NCI-H146 (cell line): ENCODE measurements around the gene AMACR.
A peak's percentile ranks its signal among the peaks of the same experiment; 100 is the strongest.
"Not testable (repeated sequence)": the region's sequence is repeated elsewhere in the genome, so short reads cannot be mapped to it uniquely, and the experiment has no call there.

Experiments used
- DNase-seq: peaks from one replicate; lab custom pipeline; 2025; lab: John Stamatoyannopoulos, UW

Gene AMACR

GRCh38 chr5:34037726-34038125 is 29.9 kb upstream of the AMACR start:
- DNase-seq, result no peak

- no peak for DNase-seq
Measured at GRCh38 chr5:34035756-34036155, 27.9 kb upstream of the AMACR start.

GRCh38 chr5:34034534-34035327 is 26.9 kb upstream of the AMACR start:
- no peak for DNase-seq

GRCh38 chr5:34031966-34032365 is 24.1 kb upstream of the AMACR start:
- no peak for DNase-seq

GRCh38 chr5:34031117-34031516 is 23.3 kb upstream of the AMACR start:
- DNase-seq, result no peak

GRCh38 chr5:34030585-34030984 is 22.7 kb upstream of the AMACR start:
- not testable (repeated sequence) for DNase-seq

GRCh38 chr5:34030048-34030447 is 22.2 kb upstream of the AMACR start:
- no peak for DNase-seq

- DNase-seq, result no peak
Measured at GRCh38 chr5:34028349-34028748, 20.5 kb upstream of the AMACR start.

- peak; percentile 85 for DNase-seq
Measured at GRCh38 chr5:34026089-34026761, 18.4 kb upstream of the AMACR start.

- DNase-seq, result no peak
Measured at GRCh38 chr5:34022121-34022705, 14.4 kb upstream of the AMACR start.

- DNase-seq, result no peak
Measured at GRCh38 chr5:34021334-34021733, 13.5 kb upstream of the AMACR start.

- DNase-seq, result no peak
Measured at GRCh38 chr5:34020726-34021125, 12.9 kb upstream of the AMACR start.

- DNase-seq, result no peak
Measured at GRCh38 chr5:34017254-34017653, 9.4 kb upstream of the AMACR start.

GRCh38 chr5:34016750-34017149 is 8.9 kb upstream of the AMACR start:
- no peak for DNase-seq

GRCh38 chr5:34016222-34016621 is 8.4 kb upstream of the AMACR start:
- DNase-seq, result no peak

GRCh38 chr5:34015120-34015822 is 7.4 kb upstream of the AMACR start:
- DNase-seq, result no peak

- DNase-seq, result no peak
Measured at GRCh38 chr5:34014626-34015025, 6.8 kb upstream of the AMACR start.

GRCh38 chr5:34013547-34013946 is 5.7 kb upstream of the AMACR start:
- DNase-seq, result no peak

GRCh38 chr5:34012791-34013190 is 4.9 kb upstream of the AMACR start:
- no peak for DNase-seq

- DNase-seq, result no peak
Measured at GRCh38 chr5:34011536-34011935, 3.7 kb upstream of the AMACR start.

- DNase-seq, result peak; percentile 76
Measured at GRCh38 chr5:34010146-34010545, 2.3 kb upstream of the AMACR start.

- no peak for DNase-seq
Measured at GRCh38 chr5:34009610-34010009, 1.8 kb upstream of the AMACR start.

GRCh38 chr5:34008802-34009201 is 952 bp upstream of the AMACR start:
- DNase-seq, result no peak
